Suprapubic skin (tissue), 4 donors: ENCODE results near the gene MXI1. TPM values are rescaled to one million over a fixed set of nuclear protein-coding genes. Genes with fewer than 3 reads are reported as not detected.

Experiments
- DNase-seq, 2 donors: peaks; one replicate each; pipeline ENCODE4 v3.0.0-alpha.2; 2019; ENCODE audit warnings: low spot score in 2 of 2
- H3K27ac ChIP-seq: fragments of 200-600 bp; sonication (generic); one replicate; pipeline ENCODE4 v1.5.1; 2019
- H3K27me3 ChIP-seq: fragments of 200-600 bp; sonication (generic); one replicate; pipeline ENCODE4 v1.5.1; 2019
- H3K36me3 ChIP-seq: fragments of 200-600 bp; sonication (generic); one replicate; pipeline ENCODE4 v1.5.1; 2019
- H3K4me1 ChIP-seq: fragments of 200-600 bp; sonication (generic); one replicate; pipeline ENCODE4 v1.5.1; 2019
- H3K4me3 ChIP-seq: fragments of 200-600 bp; sonication (generic); one replicate; pipeline ENCODE4 v1.5.1; 2019; ENCODE audit warnings: mild to moderate bottlenecking
- H3K9me3 ChIP-seq: fragments of 200-600 bp; sonication (generic); one replicate; pipeline ENCODE4 v1.5.1; 2019
- EP300 ChIP-seq: sonication (generic); formaldehyde crosslinking; IDR thresholded peaks from one replicate; pipeline ENCODE4 v1.6.1; 2017; ENCODE audit warnings: antibody characterized with exemption
- POLR2A ChIP-seq, 2 donors: fragments of 450-650 bp; IDR thresholded peaks; one replicate each; pipeline ENCODE4 v1.6.1; 2017; ENCODE audit warnings: antibody characterized with exemption in 2 of 2, mild to moderate bottlenecking in 2 of 2, moderate library complexity in 2 of 2
- POLR2AphosphoS5 ChIP-seq, 3 donors: sonication (generic); formaldehyde crosslinking; IDR thresholded peaks; one replicate each; pipeline ENCODE4 v1.6.1; 2017; ENCODE audit warnings: antibody characterized with exemption in 3 of 3
- WGBS: methylation state at CpG from one replicate; pipeline ENCODE4 v1.1.5; 2018; 5-methylcytosine and 5-hydroxymethylcytosine counted together
- total RNA-seq, 4 donors: library from RNA; depleted of rRNA; stranded (reverse); fragments of >200 nt; gene quantifications; one replicate each; pipeline ENCODE4 v1.1.0, GENCODE V29; 2016
- TF ChIP-seq, protein P1 (sequence below), 2 donors: fragments of 200-600 bp in 1 of 2; fragments of 450-650 bp in 1 of 2; sonication (generic) in 1 of 2; IDR thresholded peaks; one replicate each; pipeline ENCODE4 v1.5.1; 2016 to 2019; ENCODE audit warnings: antibody characterized with exemption in 2 of 2, mild to moderate bottlenecking in 1 of 2, moderate library complexity in 1 of 2

The MXI1 gene
- total RNA-seq, 4 donors from 2014 or later = 64.3 to 77.9 (median 70.9) TPM

DNA sequence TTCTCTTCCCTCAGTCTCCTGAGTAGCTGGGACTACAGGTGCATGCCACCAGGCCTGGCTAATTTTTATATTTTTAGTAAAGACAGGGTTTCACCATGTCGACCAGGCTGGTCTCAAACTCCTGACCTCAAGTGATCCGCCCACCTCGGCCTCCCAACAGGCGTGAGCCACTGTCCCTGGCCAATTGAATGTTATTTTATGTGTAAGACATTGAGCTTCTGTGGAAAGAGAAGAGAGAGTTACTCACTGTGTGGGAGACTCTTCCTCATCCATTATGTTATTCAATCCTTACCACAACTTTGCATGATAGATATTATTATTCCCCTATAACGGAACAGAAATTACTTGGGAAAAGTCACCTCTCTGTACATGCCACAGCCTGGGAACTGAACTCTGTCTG is 32.6 kb upstream of the MXI1 start:
- Histone ChIP-seq H3K4me3 (no peak overlapping the region), H3K36me3 (no peaks in the 10 kb centered on the region), H3K27ac (no peak overlapping the region), H3K4me1 (peaks cover 9% of the 10 kb centered on the region), H3K27me3 (peaks cover 15% of the 10 kb centered on the region), H3K9me3 (no peaks in the 10 kb centered on the region)
- no peak for DNase-seq
- WGBS = 90% methylated on average over 5 of the region's 5 CpGs
- TF ChIP-seq POLR2A (IDR thresholded peaks at IDR 0.05) = no peak
- TF ChIP-seq, protein P1, sequence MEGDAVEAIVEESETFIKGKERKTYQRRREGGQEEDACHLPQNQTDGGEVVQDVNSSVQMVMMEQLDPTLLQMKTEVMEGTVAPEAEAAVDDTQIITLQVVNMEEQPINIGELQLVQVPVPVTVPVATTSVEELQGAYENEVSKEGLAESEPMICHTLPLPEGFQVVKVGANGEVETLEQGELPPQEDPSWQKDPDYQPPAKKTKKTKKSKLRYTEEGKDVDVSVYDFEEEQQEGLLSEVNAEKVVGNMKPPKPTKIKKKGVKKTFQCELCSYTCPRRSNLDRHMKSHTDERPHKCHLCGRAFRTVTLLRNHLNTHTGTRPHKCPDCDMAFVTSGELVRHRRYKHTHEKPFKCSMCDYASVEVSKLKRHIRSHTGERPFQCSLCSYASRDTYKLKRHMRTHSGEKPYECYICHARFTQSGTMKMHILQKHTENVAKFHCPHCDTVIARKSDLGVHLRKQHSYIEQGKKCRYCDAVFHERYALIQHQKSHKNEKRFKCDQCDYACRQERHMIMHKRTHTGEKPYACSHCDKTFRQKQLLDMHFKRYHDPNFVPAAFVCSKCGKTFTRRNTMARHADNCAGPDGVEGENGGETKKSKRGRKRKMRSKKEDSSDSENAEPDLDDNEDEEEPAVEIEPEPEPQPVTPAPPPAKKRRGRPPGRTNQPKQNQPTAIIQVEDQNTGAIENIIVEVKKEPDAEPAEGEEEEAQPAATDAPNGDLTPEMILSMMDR (IDR thresholded peaks at IDR 0.05) = no peak
- TF ChIP-seq POLR2AphosphoS5 (IDR thresholded peaks at IDR 0.05) = no peak
- no peak for TF ChIP-seq EP300

DNA sequence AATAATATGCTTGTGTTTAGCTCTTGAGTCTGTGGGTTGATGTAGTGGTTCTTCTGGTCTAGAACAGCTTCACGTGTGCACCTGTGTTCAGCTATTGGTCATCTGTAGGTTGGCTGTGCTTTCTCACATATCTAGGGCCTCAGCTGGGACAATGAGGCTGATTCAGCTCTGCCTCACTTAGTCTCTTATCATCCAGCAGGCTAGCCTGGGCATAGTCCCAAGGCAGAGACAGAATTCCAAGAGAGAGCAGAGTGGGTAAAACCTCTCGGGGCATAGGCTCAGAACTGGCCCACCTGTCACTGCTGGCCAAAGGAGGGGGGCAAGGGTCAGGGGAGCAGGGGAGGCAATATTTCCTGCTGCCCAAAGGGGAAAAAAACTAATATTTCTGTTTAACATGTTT is 32.0 kb upstream of the MXI1 start:
- DNase-seq = no peak
- H3K4me3 ChIP-seq = no peak overlapping the region
- TF ChIP-seq EP300 (no peak), POLR2A (IDR thresholded peaks at IDR 0.05) (no peak), POLR2AphosphoS5 (IDR thresholded peaks at IDR 0.05) (no peak)
- TF ChIP-seq, protein P1 (IDR thresholded peaks at IDR 0.05) = no peak
- peaks cover 4% of the 10 kb centered on the region for H3K4me1 ChIP-seq
- H3K9me3 ChIP-seq = no peaks in the 10 kb centered on the region
- H3K36me3 ChIP-seq = no peaks in the 10 kb centered on the region
- H3K27me3 ChIP-seq = peaks cover 11% of the 10 kb centered on the region
- 94% methylated on average over 2 of the region's 2 CpGs for whole genome bisulfite sequencing
- no peak overlapping the region for H3K27ac ChIP-seq

DNA sequence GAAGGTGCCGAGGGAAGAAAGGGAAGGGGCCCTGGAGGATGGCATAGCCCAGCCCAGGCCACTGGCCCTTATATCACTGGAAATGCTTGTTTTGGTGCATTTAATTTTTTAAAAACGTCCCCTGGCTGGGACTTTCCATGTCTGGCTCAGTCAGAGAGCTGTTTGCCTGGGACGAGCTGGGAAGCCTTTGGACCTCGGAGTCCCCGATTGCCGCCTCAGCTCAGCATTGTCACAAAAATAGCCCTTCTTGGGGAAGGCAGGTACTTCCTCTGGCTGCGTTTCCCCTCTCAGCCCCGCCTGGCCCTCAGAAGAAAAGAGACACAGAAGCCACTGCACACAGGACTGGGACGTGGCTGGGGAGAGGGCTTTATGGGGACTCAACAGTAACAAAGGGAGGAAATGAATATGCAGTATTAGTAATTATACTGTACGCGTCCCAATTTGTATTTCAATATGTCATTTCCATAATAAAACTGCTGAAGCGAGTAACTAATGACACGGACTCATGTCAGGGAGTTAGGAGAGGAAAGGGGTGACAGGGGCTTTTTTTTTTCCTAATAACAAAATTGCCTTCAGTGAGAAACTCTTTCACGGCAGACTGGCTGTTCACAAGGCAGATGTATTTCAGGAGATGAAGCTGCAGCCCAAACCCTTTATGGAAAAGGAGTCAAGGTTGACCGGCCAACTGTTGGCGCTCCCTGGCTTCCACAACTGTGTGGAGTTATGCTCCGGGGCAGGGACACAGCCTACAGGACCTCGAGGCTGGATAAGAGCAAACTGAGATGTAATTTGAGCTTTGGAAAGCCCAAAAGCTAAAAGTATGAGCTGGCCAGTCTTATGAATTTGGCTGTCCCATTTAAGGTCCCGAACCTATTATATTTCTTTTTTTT is 31.0 kb upstream of the MXI1 start:
- DNase-seq = no peak

GRCh38 chr10:110179220-110179619 is 28.2 kb upstream of the MXI1 start:
- H3K4me3 ChIP-seq = no peak overlapping the region
- no peak overlapping the region for H3K27ac ChIP-seq
- no peak for DNase-seq
- no peaks in the 10 kb centered on the region for H3K4me1 ChIP-seq
- WGBS = 89% methylated on average over 7 of the region's 7 CpGs
- no peaks in the 10 kb centered on the region for H3K36me3 ChIP-seq
- TF ChIP-seq EP300 = no peak
- TF ChIP-seq, protein P1 (IDR thresholded peaks at IDR 0.05) = no peak
- no peak for TF ChIP-seq POLR2AphosphoS5 (IDR thresholded peaks at IDR 0.05)
- no peak for TF ChIP-seq POLR2A (IDR thresholded peaks at IDR 0.05)
- H3K9me3 ChIP-seq = no peaks in the 10 kb centered on the region
- H3K27me3 ChIP-seq = no peaks in the 10 kb centered on the region

More for the DNA sequence above, 31.0 kb upstream of the MXI1 start:
- H3K36me3 ChIP-seq = no peaks in the 10 kb centered on the region
- WGBS = 43% methylated on average over 19 of the region's 19 CpGs
- H3K9me3 ChIP-seq = no peaks in the 10 kb centered on the region
- no peak overlapping the region for H3K4me3 ChIP-seq
- no peak for TF ChIP-seq EP300
- no peaks in the 10 kb centered on the region for H3K4me1 ChIP-seq
- H3K27me3 ChIP-seq = peaks cover 4% of the 10 kb centered on the region
- no peak overlapping the region for H3K27ac ChIP-seq

DNA sequence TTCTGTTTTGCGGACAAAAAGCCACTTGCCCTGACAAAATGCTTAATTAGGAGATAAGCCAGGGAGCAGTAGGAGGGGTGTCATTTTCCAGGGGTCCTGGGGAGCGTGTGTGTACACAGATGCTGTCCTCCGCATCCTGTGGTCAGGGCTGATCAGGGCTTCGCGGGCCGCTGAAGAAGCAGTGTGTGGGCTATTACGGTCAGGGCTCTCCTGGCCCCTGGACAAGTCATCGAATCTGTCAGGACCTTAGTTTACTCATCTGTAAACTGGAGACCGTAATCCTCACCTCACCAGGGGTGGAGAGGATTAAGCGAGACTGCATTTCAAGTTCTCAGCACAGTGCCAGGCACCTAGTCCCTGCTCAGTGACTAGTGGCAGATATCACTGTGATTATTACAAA is 26.0 kb upstream of the MXI1 start:
- H3K9me3 ChIP-seq = no peaks in the 10 kb centered on the region
- no peak overlapping the region for H3K27ac ChIP-seq
- TF ChIP-seq POLR2AphosphoS5 (IDR thresholded peaks at IDR 0.05) (no peak), EP300 (no peak), POLR2A (IDR thresholded peaks at IDR 0.05) (no peak)
- TF ChIP-seq, protein P1 (IDR thresholded peaks at IDR 0.05) = no peak
- no peak for DNase-seq
- no peak overlapping the region for H3K4me3 ChIP-seq
- H3K36me3 ChIP-seq = no peaks in the 10 kb centered on the region
- no peaks in the 10 kb centered on the region for H3K27me3 ChIP-seq
- WGBS = 89% methylated on average over 10 of the region's 10 CpGs
- no peaks in the 10 kb centered on the region for H3K4me1 ChIP-seq
